HepG2 (cell line): ENCODE results near the gene FRAS1. TPM values are rescaled to one million over a fixed set of nuclear protein-coding genes. Genes with fewer than 3 reads are reported as not detected.

Source experiments
- ARID3A ChIP-seq: IDR thresholded peaks from 2 replicates; pipeline ENCODE4 v1.6.1; 2012; ENCODE audit warnings: low read depth, low read length, improper control_type of control experiment
- CEBPG ChIP-seq: IDR thresholded peaks from 2 replicates; pipeline ENCODE4 v1.6.1; 2016
- FOSL2 ChIP-seq: sonication (generic); formaldehyde crosslinking; IDR thresholded peaks from 2 replicates; pipeline ENCODE4 v1.4.0; 2020; ENCODE audit warnings: missing genetic modification reagents
- FOXA1 ChIP-seq, 2 experiments: fragments of 450-650 bp in 1 of 2; sonication (generic) in 1 of 2; formaldehyde crosslinking in 1 of 2; IDR thresholded peaks; 2 replicates each; pipeline versions ENCODE4 v1.4.0 to v1.6.1; 2016 to 2020; ENCODE audit warnings: missing genetic modification reagents in 1 of 2
- FOXA3 ChIP-seq: IDR thresholded peaks from 2 replicates; pipeline ENCODE4 v1.6.1; 2016; ENCODE audit warnings: missing genetic modification reagents, missing compliant biosample characterization
- FOXC1 ChIP-seq: sonication (generic); formaldehyde crosslinking; IDR thresholded peaks from 2 replicates; pipeline ENCODE4 v1.8.0; 2022; ENCODE audit warnings: mild to moderate bottlenecking, missing genetic modification reagents, borderline replicate concordance
- GATA4 ChIP-seq: sonication (generic); IDR thresholded peaks from 2 replicates; pipeline ENCODE4 v1.6.1; 2016; ENCODE audit warnings: antibody characterized with exemption, low read depth, borderline replicate concordance
- HNF4A ChIP-seq: sonication (generic); formaldehyde crosslinking; IDR thresholded peaks from 2 replicates; pipeline ENCODE4 v1.4.0; 2020; ENCODE audit warnings: missing genetic modification reagents
- NFATC3 ChIP-seq: sonication (generic); formaldehyde crosslinking; IDR thresholded peaks from 2 replicates; pipeline ENCODE4 v1.5.1; 2020; ENCODE audit warnings: mild to moderate bottlenecking, missing genetic modification reagents
- NFE2 ChIP-seq: sonication (generic); formaldehyde crosslinking; IDR thresholded peaks from 2 replicates; pipeline ENCODE4 v1.4.0; 2020; ENCODE audit warnings: missing genetic modification reagents
- SOX6 ChIP-seq, 2 experiments: fragments of 450-650 bp in 1 of 2; sonication (generic) in 1 of 2; formaldehyde crosslinking in 1 of 2; IDR thresholded peaks; 2 replicates each; pipeline versions ENCODE4 v1.4.0 to v1.6.1; 2017 to 2020; ENCODE audit warnings: antibody characterized with exemption in 1 of 2, mild to moderate bottlenecking in 1 of 2, missing genetic modification reagents in 1 of 2
- TMF1 ChIP-seq: sonication (generic); formaldehyde crosslinking; IDR thresholded peaks from 2 replicates; pipeline ENCODE4 v1.8.1; 2022; ENCODE audit warnings: low read depth, missing genetic modification reagents
- ZBTB46 ChIP-seq: sonication (generic); formaldehyde crosslinking; IDR thresholded peaks from 2 replicates; pipeline ENCODE4 v1.4.0; 2020; ENCODE audit warnings: mild to moderate bottlenecking, missing genetic modification reagents, borderline replicate concordance
- ZMYM4 ChIP-seq: sonication (generic); formaldehyde crosslinking; IDR thresholded peaks from 2 replicates; pipeline ENCODE4 v1.8.1; 2023; ENCODE audit warnings: mild to moderate bottlenecking, missing genetic modification reagents
- ZNF644 ChIP-seq: IDR thresholded peaks from 2 replicates; pipeline ENCODE4 v1.6.1; 2016; ENCODE audit warnings: low read depth
- polyA plus RNA-seq, 8 experiments: library from polyadenylated mRNA; depleted of rRNA in 3 of 8; stranded (reverse) in 7 of 8; unstranded in 1 of 8; fragments of >200 nt; fragmentation: Illumina TruSeq in 4 of 8; extraction: Trizol in 4 of 8; gene quantifications; 2 replicates each; pipeline versions ENCODE4 v1.2.1 to v1.2.3, GENCODE V29; 2011 to 2016; ENCODE audit warnings: low read depth in 4 of 8, missing spikeins in 1 of 8, mixed read lengths in 1 of 8; ENCODE audit not compliant: insufficient read depth in 1 of 8
- total RNA-seq, 5 experiments: library from RNA; depleted of rRNA; stranded (reverse); fragments of >200 nt; fragmentation: Illumina TruSeq; extraction: Trizol; gene quantifications; 2 replicates each; pipeline ENCODE4 v1.2.3, GENCODE V29; 2016; ENCODE audit warnings: low read depth in 1 of 5
- TF ChIP-seq, protein P1 (sequence below), 2 experiments: fragments of 450-650 bp in 1 of 2; sonication (generic) in 1 of 2; formaldehyde crosslinking; IDR thresholded peaks; 2 replicates each; pipeline versions ENCODE4 v1.5.0 to v1.8.0; 2020 to 2022; ENCODE audit warnings: mild to moderate bottlenecking in 1 of 2, missing genetic modification reagents in 1 of 2

FRAS1 gene
- total and polyA plus RNA-seq, 2 of the 13 experiments (the other 11 are each of a cell fraction or from before 2014, with no cell fraction given), result 22.5 to 31.6 TPM

DNA sequence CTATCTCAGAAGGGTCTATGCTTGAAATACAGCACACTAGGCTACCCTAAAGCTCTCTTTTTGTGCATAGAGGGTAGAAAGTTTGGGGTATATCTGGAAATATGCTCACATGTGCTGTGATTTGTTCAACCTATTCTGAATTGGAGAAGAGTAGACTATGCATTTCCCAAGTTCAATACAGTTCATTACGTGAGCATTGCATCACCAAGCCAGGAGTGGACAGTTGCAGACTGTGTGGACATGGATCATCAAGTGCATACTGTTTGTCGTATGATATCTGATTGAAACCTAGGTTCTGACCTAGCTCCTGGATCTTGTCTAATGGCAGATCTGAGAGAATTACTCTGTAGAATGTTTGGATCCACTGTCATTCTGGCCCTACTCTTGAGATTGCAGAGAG lies 161.1 kb downstream of the FRAS1 start (continued):
- TF ChIP-seq, protein P1, sequence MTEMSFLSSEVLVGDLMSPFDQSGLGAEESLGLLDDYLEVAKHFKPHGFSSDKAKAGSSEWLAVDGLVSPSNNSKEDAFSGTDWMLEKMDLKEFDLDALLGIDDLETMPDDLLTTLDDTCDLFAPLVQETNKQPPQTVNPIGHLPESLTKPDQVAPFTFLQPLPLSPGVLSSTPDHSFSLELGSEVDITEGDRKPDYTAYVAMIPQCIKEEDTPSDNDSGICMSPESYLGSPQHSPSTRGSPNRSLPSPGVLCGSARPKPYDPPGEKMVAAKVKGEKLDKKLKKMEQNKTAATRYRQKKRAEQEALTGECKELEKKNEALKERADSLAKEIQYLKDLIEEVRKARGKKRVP (CRISPR knock-in tag; IDR thresholded peaks at IDR 0.05), result peak in 1 of 2 experiments; percentile 95; a peak in 2 of 4 replicates
- TF ChIP-seq FOXC1 (CRISPR knock-in tag), result no peak
- peak; percentile 19; the same call in 1 of the 2 replicates for TF ChIP-seq FOXA3 (CRISPR knock-in tag)
- no peak for TF ChIP-seq TMF1
- peak; percentile 76; the same call in 1 of the 2 replicates for TF ChIP-seq ZNF644 (CRISPR knock-in tag)
- TF ChIP-seq ZBTB46 (CRISPR knock-in tag), result no peak
- 0 out of 2 replicates have a peak, but pooled peaks have one; percentile 18 for TF ChIP-seq HNF4A (CRISPR knock-in tag)
- TF ChIP-seq ZMYM4 (CRISPR knock-in tag), result peak; percentile 52; the same call in 1 of the 2 replicates
- no peak for TF ChIP-seq GATA4
- TF ChIP-seq ARID3A, result no peak
- peak; percentile 88 for TF ChIP-seq CEBPG (CRISPR knock-in tag)
- no peak for TF ChIP-seq SOX6 (IDR thresholded peaks at IDR 0.05)
- peak; percentile 39; the same call in 1 of the 2 replicates for TF ChIP-seq SOX6 (CRISPR knock-in tag; IDR thresholded peaks at IDR 0.05)
- 0 out of 2 replicates have a peak, but pooled peaks have one; percentile 33 for TF ChIP-seq FOSL2
- TF ChIP-seq FOXA1 (IDR thresholded peaks at IDR 0.05), result no peak
- 0 out of 2 replicates have a peak, but pooled peaks have one; percentile 14 for TF ChIP-seq FOXA1 (CRISPR knock-in tag; IDR thresholded peaks at IDR 0.05)
- no peak for TF ChIP-seq NFE2
- no peak for TF ChIP-seq NFATC3 (CRISPR knock-in tag)
